Measurements from ENCODE around the gene SH3RF3. TPM values are rescaled to one million over a fixed set of nuclear protein-coding genes. Genes with fewer than 3 reads are reported as not detected.

The SH3RF3 gene
- total RNA-seq, 4 donors from 2014 or later = 2.2 to 6.1 (median 4.2) TPM

DNA sequence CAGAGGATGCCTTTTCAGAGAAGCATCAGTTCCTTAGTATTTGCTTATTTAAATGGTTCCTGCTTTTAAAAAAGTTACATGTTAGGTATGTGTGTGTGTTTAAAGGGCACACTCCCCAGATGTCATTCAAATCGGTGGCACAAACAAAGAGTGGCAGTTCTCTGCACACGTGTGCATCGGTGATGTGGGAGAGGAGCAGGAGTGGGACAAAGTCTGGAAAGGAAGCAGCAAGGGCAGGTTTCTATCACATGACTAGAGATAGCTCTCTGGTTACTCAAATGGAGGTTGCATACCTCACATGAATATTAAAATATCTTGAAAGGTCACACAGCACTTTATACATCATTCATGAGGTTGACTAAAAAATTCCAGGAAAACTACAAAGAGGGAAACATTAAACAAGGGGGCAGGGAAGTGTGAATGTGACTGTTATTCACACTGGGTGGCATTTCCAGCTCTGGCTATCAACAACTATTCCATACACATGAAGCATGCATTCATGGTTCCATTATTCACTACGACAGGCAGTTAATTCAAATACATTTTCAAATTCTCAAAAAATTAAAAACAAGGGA lies 420.1 kb downstream of the SH3RF3 start:
- no peak for DNase-seq (ENCODE audit: low spot score in 2 of 2)
- Histone ChIP-seq H3K9me3 (no peaks in the 10 kb centered on the region), H3K27me3 (no peaks in the 10 kb centered on the region), H3K36me3 (peaks cover 32% of the 10 kb centered on the region), H3K27ac (no peak overlapping the region), H3K4me1 (peaks cover 7% of the 10 kb centered on the region), H3K4me3 (no peak overlapping the region)
- TF ChIP-seq POLR2A (IDR thresholded peaks at IDR 0.05) = no peak
- no peak for TF ChIP-seq EP300 (IDR thresholded peaks at IDR 0.05)
- TF ChIP-seq POLR2AphosphoS5 (IDR thresholded peaks at IDR 0.05) = no peak
- TF ChIP-seq CTCF (IDR thresholded peaks at IDR 0.05) = no peak
- WGBS = 89% methylated on average over 4 of the region's 4 CpGs

Other genes with a start within 250 kb of the SH3RF3 start
- 1 to 10 TPM; 1.5 to 4.3 (median 2.2) TPM for gene EDAR, start 140.0 kb upstream of the SH3RF3 start, total RNA-seq